Measurements from ENCODE around the gene ARID1B. TPM values are rescaled to one million over a fixed set of nuclear protein-coding genes. Genes with fewer than 3 reads are reported as not detected.
A peak's percentile ranks its signal among the peaks of the same experiment; 100 is the strongest.

ARID1B gene
- total and polyA plus RNA-seq, 2 of the 13 experiments (the other 11 are each of a cell fraction or from before 2014, with no cell fraction given) = 20.1 to 32.6 TPM

- Histone ChIP-seq H3K9me3 (ENCODE audit: low read length) (no peaks in the 10 kb centered on the region), H3K27ac (ENCODE audit: extremely low read length, insufficient read depth, low read length) (no peak overlapping the region), H2AFZ (ENCODE audit: low read length) (no peak overlapping the region), H3K27me3 (ENCODE audit: control insufficient read depth in 1 of 2, insufficient read depth in 2 of 2, low read length in 2 of 2) (no peaks in the 10 kb centered on the region), H3K36me3 (replicated peaks in 1 of 2; ENCODE audit: control insufficient read depth in 1 of 2, insufficient read depth in 2 of 2, low read length in 2 of 2) (peaks cover 3 to 5% of the 10 kb centered on the region in 2 experiments; a peak in 3 of 5 replicates), H3K4me2 (ENCODE audit: low read depth, low read length) (no peak overlapping the region), H3K9ac (ENCODE audit: insufficient read depth, low read depth, low read length) (no peak overlapping the region), H3K79me2 (ENCODE audit: insufficient read depth, low read length) (peaks cover 5% of the 10 kb centered on the region), H3K4me3 (replicated peaks in 1 of 3; ENCODE audit: insufficient read depth in 1 of 3, low read depth in 2 of 3, low read length in 3 of 3) (no peak overlapping the region), H3K4me1 (ENCODE audit: insufficient read depth, low read length) (peaks cover 46% of the 10 kb centered on the region), H4K20me1 (ENCODE audit: insufficient read depth, low read length) (no peaks in the 10 kb centered on the region)
- intact Hi-C loops (cut with micrococcal nuclease; ENCODE audit: unreplicated experiment) (no loop called here), in situ Hi-C loops (cut with HindIII; ENCODE audit: extremely low pct_ligation_motif_present, low pct_unique_long_range_greater_than_20kb) (no loop called here)
- no peak for ATAC-seq
- FAIRE-seq = no peak
- POLR2A ChIA-PET = no interaction called here
- whole genome bisulfite sequencing (ENCODE audit: low lambda C conversion rate) = 99% methylated on average over 8 of the region's 8 CpGs
- DNase-seq (ENCODE audit: low spot score) = no peak
- TF ChIP-seq MED8 (CRISPR knock-in tag; IDR thresholded peaks at IDR 0.05; ENCODE audit: insufficient replicate concordance) (no peak), FOSL1 (CRISPR knock-in tag; IDR thresholded peaks at IDR 0.05; ENCODE audit: borderline replicate concordance) (no peak), ZNF570 (CRISPR knock-in tag; IDR thresholded peaks at IDR 0.05; ENCODE audit: borderline replicate concordance) (no peak), ZNF251 (CRISPR knock-in tag; IDR thresholded peaks at IDR 0.05) (no peak), RXRA (CRISPR knock-in tag; IDR thresholded peaks at IDR 0.05) (no peak), NFE2L2 (IDR thresholded peaks at IDR 0.05; ENCODE audit: low read length) (no peak), ZNF326 (CRISPR knock-in tag; IDR thresholded peaks at IDR 0.05; ENCODE audit: borderline replicate concordance) (no peak)
- no TSS peak for BruUV-seq (replicated peaks)
- CTCF ChIA-PET (ENCODE audit: low intra/inter-chr PET ratio, low total read pairs) = no interaction called here
These were observed 287.3 kb downstream of the ARID1B start for GRCh38 chr6:157064502-157064901.

DNA sequence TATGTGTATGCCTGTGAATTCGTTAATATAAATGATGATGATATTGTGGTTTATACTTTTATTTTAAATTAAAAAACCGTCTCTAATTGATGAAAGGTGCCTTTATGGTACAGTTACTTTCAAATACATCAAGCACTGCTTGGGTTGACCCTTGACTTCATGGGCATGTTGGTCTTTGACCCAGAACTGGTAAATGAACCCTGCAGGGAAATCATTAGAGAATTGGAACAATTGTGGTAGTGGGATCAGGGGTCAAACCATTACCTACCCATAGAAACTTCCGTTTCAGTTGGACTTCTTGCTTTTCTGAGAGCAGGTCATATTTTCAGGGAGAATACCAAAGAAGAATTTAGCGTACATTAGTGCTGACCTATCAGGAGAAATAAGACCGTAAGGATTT is 288.2 kb downstream of the ARID1B start:
- DNase-seq (ENCODE audit: low spot score) (no peak), FAIRE-seq (no peak), ATAC-seq (peak; percentile 20; the same call in 1 of the 3 replicates)
- H2AFZ ChIP-seq (ENCODE audit: low read length) = no peak overlapping the region
- H3K36me3 ChIP-seq (replicated peaks in 1 of 2; ENCODE audit: control insufficient read depth in 1 of 2, insufficient read depth in 2 of 2, low read length in 2 of 2) = peaks cover 3 to 5% of the 10 kb centered on the region in 2 experiments; a peak in 3 of 5 replicates
- H4K20me1 ChIP-seq (ENCODE audit: insufficient read depth, low read length) = no peaks in the 10 kb centered on the region
- CTCF ChIA-PET (ENCODE audit: low intra/inter-chr PET ratio, low total read pairs) = no interaction called here
- H3K27me3 ChIP-seq (ENCODE audit: control insufficient read depth in 1 of 2, insufficient read depth in 2 of 2, low read length in 2 of 2) = no peaks in the 10 kb centered on the region
- no peaks in the 10 kb centered on the region for H3K9me3 ChIP-seq (ENCODE audit: low read length)
- POLR2A ChIA-PET = no interaction called here
- H3K27ac ChIP-seq (ENCODE audit: extremely low read length, insufficient read depth, low read length) = no peak overlapping the region
- H3K4me1 ChIP-seq (ENCODE audit: insufficient read depth, low read length) = peaks cover 47% of the 10 kb centered on the region
- in situ Hi-C loops (cut with HindIII; ENCODE audit: extremely low pct_ligation_motif_present, low pct_unique_long_range_greater_than_20kb) (no loop called here), intact Hi-C loops (cut with micrococcal nuclease; ENCODE audit: unreplicated experiment) (no loop called here)
- H3K9ac ChIP-seq (ENCODE audit: insufficient read depth, low read depth, low read length) = no peak overlapping the region
- WGBS (ENCODE audit: low lambda C conversion rate) = 88% methylated on average over 5 of the region's 5 CpGs
- no TSS peak for BruUV-seq (replicated peaks)
- H3K4me2 ChIP-seq (ENCODE audit: low read depth, low read length) = no peak overlapping the region
- no peak overlapping the region for H3K4me3 ChIP-seq (replicated peaks in 1 of 3; ENCODE audit: insufficient read depth in 1 of 3, low read depth in 2 of 3, low read length in 3 of 3)
- peaks cover 5% of the 10 kb centered on the region for H3K79me2 ChIP-seq (ENCODE audit: insufficient read depth, low read length)
- TF ChIP-seq ZUFSP (CRISPR knock-in tag; IDR thresholded peaks at IDR 0.05; ENCODE audit: borderline replicate concordance) (no peak), NR2F2 (IDR thresholded peaks at IDR 0.05; ENCODE audit: borderline replicate concordance, low read depth) (peak; percentile 59; the same call in 1 of the 2 replicates), RORA (CRISPR knock-in tag; IDR thresholded peaks at IDR 0.05) (no peak), ZMYM4 (CRISPR knock-in tag; IDR thresholded peaks at IDR 0.05) (peak; percentile 70; the same call in 1 of the 2 replicates)
- TF ChIP-seq, protein P1, sequence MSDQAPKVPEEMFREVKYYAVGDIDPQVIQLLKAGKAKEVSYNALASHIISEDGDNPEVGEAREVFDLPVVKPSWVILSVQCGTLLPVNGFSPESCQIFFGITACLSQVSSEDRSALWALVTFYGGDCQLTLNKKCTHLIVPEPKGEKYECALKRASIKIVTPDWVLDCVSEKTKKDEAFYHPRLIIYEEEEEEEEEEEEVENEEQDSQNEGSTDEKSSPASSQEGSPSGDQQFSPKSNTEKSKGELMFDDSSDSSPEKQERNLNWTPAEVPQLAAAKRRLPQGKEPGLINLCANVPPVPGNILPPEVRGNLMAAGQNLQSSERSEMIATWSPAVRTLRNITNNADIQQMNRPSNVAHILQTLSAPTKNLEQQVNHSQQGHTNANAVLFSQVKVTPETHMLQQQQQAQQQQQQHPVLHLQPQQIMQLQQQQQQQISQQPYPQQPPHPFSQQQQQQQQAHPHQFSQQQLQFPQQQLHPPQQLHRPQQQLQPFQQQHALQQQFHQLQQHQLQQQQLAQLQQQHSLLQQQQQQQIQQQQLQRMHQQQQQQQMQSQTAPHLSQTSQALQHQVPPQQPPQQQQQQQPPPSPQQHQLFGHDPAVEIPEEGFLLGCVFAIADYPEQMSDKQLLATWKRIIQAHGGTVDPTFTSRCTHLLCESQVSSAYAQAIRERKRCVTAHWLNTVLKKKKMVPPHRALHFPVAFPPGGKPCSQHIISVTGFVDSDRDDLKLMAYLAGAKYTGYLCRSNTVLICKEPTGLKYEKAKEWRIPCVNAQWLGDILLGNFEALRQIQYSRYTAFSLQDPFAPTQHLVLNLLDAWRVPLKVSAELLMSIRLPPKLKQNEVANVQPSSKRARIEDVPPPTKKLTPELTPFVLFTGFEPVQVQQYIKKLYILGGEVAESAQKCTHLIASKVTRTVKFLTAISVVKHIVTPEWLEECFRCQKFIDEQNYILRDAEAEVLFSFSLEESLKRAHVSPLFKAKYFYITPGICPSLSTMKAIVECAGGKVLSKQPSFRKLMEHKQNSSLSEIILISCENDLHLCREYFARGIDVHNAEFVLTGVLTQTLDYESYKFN (CRISPR knock-in tag; conservative IDR thresholded peaks at IDR 0.05) = 0 out of 2 replicates have a peak, but pooled peaks have one; percentile 32
